ENCODE results near the gene CDO1.
A peak's percentile ranks its signal among the peaks of the same experiment; 100 is the strongest.

CDO1 gene

GRCh38 chr5:115816226-115817081 is at the start of gene CDO1:
Gene CDO1, minus strand, starts transcription at chr5:115816659. Its CDS starts 262 bp downstream, at chr5:115816397.
- DNase-seq = peak; percentile 20

- no peak for DNase-seq
Observed at GRCh38 chr5:115859378-115859777, 42.9 kb upstream of the CDO1 start.

- no peak for DNase-seq
Observed at GRCh38 chr5:115858396-115858795, 41.9 kb upstream of the CDO1 start.

GRCh38 chr5:115857626-115858349 is 41.3 kb upstream of the CDO1 start:
- DNase-seq = no peak

- DNase-seq = no peak
Observed at GRCh38 chr5:115857057-115857479, 40.6 kb upstream of the CDO1 start.

GRCh38 chr5:115855959-115856358 is 39.5 kb upstream of the CDO1 start:
- DNase-seq = no peak

GRCh38 chr5:115854139-115854538 is 37.7 kb upstream of the CDO1 start:
- no peak for DNase-seq

GRCh38 chr5:115850744-115851416 is 34.4 kb upstream of the CDO1 start:
- DNase-seq = no peak

GRCh38 chr5:115849258-115849798 is 32.9 kb upstream of the CDO1 start:
- no peak for DNase-seq

- no peak for DNase-seq
Observed at GRCh38 chr5:115847290-115847689, 30.8 kb upstream of the CDO1 start.

- DNase-seq = no peak
Observed at GRCh38 chr5:115844321-115844817, 27.9 kb upstream of the CDO1 start.

- DNase-seq = no peak
Observed at GRCh38 chr5:115843444-115844130, 27.1 kb upstream of the CDO1 start.

- DNase-seq = peak; percentile 14
Observed at GRCh38 chr5:115842952-115843351, 26.5 kb upstream of the CDO1 start.

- DNase-seq = peak; percentile 32
Observed at GRCh38 chr5:115842089-115842935, 25.9 kb upstream of the CDO1 start.

- peak; percentile 93 for DNase-seq
Observed at GRCh38 chr5:115841382-115842088, 25.1 kb upstream of the CDO1 start, which contains the start of the genes AP3S1 and ATG12. Gene AP3S1, plus strand, starts transcription at chr5:115841935. Its CDS starts 103 bp downstream, at chr5:115842038. Gene ATG12, minus strand, starts transcription at chr5:115841565. Its CDS starts 13 bp downstream, at chr5:115841552.

- no peak for DNase-seq
Observed at GRCh38 chr5:115840873-115841272, 24.4 kb upstream of the CDO1 start.

- peak; percentile 78 for DNase-seq
Observed at GRCh38 chr5:115838885-115839518, 22.5 kb upstream of the CDO1 start.

GRCh38 chr5:115835481-115835880 is 19.0 kb upstream of the CDO1 start:
- DNase-seq = no peak

GRCh38 chr5:115831163-115831768 is 14.8 kb upstream of the CDO1 start:
- peak; percentile 49 for DNase-seq
